Measurements from ENCODE around the gene MGAT4B. TPM values are rescaled to one million over a fixed set of nuclear protein-coding genes. Genes with fewer than 3 reads are reported as not detected.

MGAT4B gene
- total RNA-seq, 4 donors from 2014 or later = 83.6 to 108 (median 102) TPM

DNA sequence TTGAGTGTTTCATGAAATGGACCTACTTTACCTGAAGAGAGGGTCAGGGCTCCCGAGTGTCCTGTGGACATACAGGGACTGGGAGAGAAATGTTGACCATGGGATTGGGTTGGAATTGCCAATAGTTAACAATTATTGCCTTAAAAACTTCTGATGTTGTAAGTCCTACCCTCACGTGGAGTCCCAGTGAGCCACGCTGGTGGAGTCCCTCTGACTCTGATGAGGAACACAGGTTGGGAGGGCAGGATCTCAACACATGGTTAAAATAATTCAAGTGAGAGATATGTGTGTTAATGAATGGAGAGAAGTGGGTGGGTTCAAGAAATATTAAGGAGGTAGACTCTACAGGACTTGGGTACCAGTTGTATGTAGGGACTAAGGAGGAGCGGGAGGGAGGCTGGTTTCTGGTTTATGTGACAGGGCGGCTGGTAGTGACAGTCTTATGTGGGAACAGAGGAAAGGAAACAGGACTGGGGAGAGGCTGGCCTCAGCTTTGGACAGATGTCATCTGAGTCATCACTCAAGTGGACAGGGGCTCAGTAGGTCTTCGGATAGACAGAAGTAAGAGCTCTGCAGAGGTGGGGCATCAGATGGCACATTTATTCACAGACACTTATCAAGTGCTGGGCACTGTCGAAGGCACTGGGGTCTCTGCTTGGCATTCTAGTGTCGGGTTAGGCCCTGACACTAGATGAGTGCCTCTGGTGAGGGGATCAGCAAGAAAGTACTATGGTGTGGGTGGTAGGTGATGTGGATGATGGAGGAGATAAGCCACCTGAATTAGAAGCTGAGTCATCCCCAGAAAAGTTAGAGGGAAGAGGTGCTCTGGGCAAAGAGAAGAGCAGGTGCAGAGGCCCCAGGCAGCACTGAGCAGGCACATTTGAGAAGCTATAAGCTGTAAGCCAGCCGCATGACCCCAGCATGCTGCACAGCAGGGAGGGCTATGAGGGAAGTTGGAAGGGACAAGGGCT lies 46.8 kb downstream of the MGAT4B start:
- Histone ChIP-seq H3K27me3 (no peaks in the 10 kb centered on the region), H3K27ac (no peak overlapping the region), H3K4me3 (replicated peaks in 1 of 3) (no peak overlapping the region), H3K9me3 (no peaks in the 10 kb centered on the region), H3K4me1 (peaks cover 36 to 40% of the 10 kb centered on the region in 2 donors), H3K36me3 (no peaks in the 10 kb centered on the region)
- intact Hi-C loops (cut with DNase I) = loop anchor here (5.0 kb wide), 1 partner anchor 37 kb away; no protein-coding TSS in a partner anchor
- 85 to 90% methylated on average over 9 of the region's 9 CpGs for WGBS, 2 donors
- no peak for DNase-seq
- TF ChIP-seq POLR2A (IDR thresholded peaks at IDR 0.05) = no peak
- TF ChIP-seq, protein P1, sequence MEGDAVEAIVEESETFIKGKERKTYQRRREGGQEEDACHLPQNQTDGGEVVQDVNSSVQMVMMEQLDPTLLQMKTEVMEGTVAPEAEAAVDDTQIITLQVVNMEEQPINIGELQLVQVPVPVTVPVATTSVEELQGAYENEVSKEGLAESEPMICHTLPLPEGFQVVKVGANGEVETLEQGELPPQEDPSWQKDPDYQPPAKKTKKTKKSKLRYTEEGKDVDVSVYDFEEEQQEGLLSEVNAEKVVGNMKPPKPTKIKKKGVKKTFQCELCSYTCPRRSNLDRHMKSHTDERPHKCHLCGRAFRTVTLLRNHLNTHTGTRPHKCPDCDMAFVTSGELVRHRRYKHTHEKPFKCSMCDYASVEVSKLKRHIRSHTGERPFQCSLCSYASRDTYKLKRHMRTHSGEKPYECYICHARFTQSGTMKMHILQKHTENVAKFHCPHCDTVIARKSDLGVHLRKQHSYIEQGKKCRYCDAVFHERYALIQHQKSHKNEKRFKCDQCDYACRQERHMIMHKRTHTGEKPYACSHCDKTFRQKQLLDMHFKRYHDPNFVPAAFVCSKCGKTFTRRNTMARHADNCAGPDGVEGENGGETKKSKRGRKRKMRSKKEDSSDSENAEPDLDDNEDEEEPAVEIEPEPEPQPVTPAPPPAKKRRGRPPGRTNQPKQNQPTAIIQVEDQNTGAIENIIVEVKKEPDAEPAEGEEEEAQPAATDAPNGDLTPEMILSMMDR (IDR thresholded peaks at IDR 0.05) = no peak

DNA sequence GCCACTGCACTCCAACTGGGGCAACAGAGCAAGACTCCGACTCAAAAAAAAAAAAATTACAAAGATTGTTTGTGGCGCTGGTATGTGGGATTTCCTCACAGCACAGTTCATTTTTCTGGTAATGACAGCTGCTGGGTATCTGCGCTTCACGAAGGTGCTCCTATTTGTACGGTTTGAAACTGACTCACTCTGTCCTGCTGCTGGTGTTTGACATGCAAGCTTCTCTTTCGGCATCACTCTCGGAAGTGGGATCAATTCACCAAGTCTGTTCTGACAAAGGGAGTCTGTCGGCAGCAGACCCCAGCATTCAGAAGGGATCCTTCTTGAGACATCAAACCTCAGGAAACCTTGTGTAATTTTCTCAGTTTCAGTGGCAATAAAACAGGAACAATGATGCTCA lies 47.7 kb downstream of the MGAT4B start:
- H3K36me3 ChIP-seq = no peaks in the 10 kb centered on the region
- H3K4me1 ChIP-seq = peaks cover 44 to 46% of the 10 kb centered on the region in 2 donors
- 91 to 97% methylated on average over 8 of the region's 8 CpGs for WGBS, 2 donors
- no peaks in the 10 kb centered on the region for H3K27me3 ChIP-seq
- no peak for DNase-seq
- no peak overlapping the region for H3K27ac ChIP-seq
- no peaks in the 10 kb centered on the region for H3K9me3 ChIP-seq
- no peak overlapping the region for H3K4me3 ChIP-seq (replicated peaks in 1 of 3)
- TF ChIP-seq POLR2A (IDR thresholded peaks at IDR 0.05) = no peak
- TF ChIP-seq, protein P1 (IDR thresholded peaks at IDR 0.05) = no peak
- intact Hi-C loops (cut with DNase I) = no loop called here

DNA sequence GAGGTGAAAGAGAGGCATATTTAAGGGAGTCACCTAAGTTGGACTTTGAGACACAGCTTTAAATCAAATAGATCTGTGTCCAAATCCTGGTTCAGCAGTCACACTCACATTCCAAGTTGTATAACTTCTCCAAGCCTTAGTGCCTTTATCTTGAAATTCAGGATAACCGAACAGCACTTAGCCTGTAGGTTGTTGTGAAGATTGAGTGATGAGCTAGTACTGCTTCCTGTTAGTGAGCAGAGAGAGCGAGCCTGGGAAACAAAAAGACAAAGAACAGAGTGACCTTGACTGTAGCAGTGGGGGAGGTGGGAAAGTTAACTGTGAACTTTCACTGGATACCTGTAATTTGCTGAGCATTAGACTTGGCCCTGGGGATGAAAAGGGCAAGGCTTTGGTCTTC lies 51.6 kb downstream of the MGAT4B start:
- no peak for DNase-seq
- Histone ChIP-seq H3K4me3 (replicated peaks in 1 of 3) (no peak overlapping the region), H3K9me3 (no peaks in the 10 kb centered on the region), H3K36me3 (no peaks in the 10 kb centered on the region), H3K27me3 (no peaks in the 10 kb centered on the region), H3K27ac (peak overlapping the region in 2 of 3 donors; percentile 1 to 5), H3K4me1 (peaks cover 18 to 27% of the 10 kb centered on the region in 2 donors)
- WGBS, 2 donors = 41 to 45% methylated on average over 2 of the region's 2 CpGs
- no peak for TF ChIP-seq POLR2A (IDR thresholded peaks at IDR 0.05)
- TF ChIP-seq, protein P1 (IDR thresholded peaks at IDR 0.05) = no peak
- intact Hi-C loops (cut with DNase I) = no loop called here

DNA sequence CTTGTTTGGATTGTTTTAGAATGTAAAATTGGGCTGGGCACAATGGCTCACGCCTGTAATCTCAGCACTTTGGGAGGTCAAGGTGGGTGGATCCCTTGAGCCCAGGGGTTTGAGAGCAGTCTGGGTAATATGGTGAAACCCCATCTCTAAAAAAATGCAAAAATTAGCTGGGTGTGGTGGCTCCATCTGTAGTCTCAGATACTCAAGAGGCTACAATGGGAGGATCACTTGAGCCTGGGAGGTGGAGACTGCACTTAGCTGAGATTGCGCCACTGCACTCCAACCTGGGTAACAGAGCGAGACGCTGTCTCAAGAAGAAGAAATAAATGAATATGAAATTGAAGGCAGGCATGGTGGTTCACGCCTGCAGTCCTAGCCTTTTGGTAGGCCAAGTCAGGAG lies 52.7 kb downstream of the MGAT4B start:
- Histone ChIP-seq H3K27me3 (no peaks in the 10 kb centered on the region), H3K4me3 (replicated peaks in 1 of 3) (no peak overlapping the region), H3K27ac (no peak overlapping the region), H3K36me3 (no peaks in the 10 kb centered on the region), H3K4me1 (peaks cover 18 to 32% of the 10 kb centered on the region in 2 donors), H3K9me3 (no peaks in the 10 kb centered on the region)
- TF ChIP-seq POLR2A (IDR thresholded peaks at IDR 0.05) = no peak
- TF ChIP-seq, protein P1 (IDR thresholded peaks at IDR 0.05) = no peak
- DNase-seq = peak; percentile 44 to 45
- WGBS, 2 donors = 69 to 79% methylated on average over 5 of the region's 5 CpGs
- intact Hi-C loops (cut with DNase I) = no loop called here
